Tibial nerve (tissue), 3 donors: Measurements from ENCODE around the gene IFI44.

Experiments
- POLR2A ChIP-seq, 2 donors: fragments of 450-650 bp; IDR thresholded peaks; one replicate each; pipeline ENCODE4 v1.6.1; 2017; ENCODE audit warnings: antibody characterized with exemption in 2 of 2, mild to moderate bottlenecking in 2 of 2, moderate library complexity in 2 of 2
- TF ChIP-seq, protein P1 (sequence below), 5 experiments: fragments of 200-600 bp in 3 of 5; fragments of 450-650 bp in 2 of 5; sonication (generic) in 3 of 5; IDR thresholded peaks; one replicate each; pipeline ENCODE4 v1.5.1; 2016 to 2019; ENCODE audit warnings: antibody characterized with exemption in 5 of 5, mild to moderate bottlenecking in 3 of 5, moderate library complexity in 2 of 5

DNA sequence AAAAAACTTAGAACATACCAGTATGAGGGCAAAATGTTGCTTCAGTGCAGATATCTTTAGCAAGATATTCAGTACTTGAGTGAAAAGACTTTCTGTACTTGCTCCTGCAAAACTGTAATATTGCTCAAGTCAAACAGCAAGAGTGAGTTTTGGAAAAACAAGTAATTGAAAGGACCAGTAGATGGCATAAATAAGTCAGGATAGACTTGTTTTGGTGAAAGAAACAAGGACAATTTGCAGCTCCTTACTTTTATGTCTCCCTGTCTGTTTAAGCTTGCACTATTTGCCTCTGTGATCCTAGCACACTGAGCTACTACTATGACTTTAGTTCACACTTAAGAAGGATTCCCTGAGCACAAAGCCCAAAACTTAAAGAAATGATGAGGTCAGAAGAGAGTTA is 39.1 kb downstream of the IFI44 start:
- TF ChIP-seq, protein P1, sequence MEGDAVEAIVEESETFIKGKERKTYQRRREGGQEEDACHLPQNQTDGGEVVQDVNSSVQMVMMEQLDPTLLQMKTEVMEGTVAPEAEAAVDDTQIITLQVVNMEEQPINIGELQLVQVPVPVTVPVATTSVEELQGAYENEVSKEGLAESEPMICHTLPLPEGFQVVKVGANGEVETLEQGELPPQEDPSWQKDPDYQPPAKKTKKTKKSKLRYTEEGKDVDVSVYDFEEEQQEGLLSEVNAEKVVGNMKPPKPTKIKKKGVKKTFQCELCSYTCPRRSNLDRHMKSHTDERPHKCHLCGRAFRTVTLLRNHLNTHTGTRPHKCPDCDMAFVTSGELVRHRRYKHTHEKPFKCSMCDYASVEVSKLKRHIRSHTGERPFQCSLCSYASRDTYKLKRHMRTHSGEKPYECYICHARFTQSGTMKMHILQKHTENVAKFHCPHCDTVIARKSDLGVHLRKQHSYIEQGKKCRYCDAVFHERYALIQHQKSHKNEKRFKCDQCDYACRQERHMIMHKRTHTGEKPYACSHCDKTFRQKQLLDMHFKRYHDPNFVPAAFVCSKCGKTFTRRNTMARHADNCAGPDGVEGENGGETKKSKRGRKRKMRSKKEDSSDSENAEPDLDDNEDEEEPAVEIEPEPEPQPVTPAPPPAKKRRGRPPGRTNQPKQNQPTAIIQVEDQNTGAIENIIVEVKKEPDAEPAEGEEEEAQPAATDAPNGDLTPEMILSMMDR (IDR thresholded peaks at IDR 0.05), result peak in 4 of 5 experiments; percentile 12 to 47 (median 30)
- no peak for TF ChIP-seq POLR2A (IDR thresholded peaks at IDR 0.05)
